HL-60 (cell line): ENCODE results near the gene NSFL1C.
A peak's percentile ranks its signal among the peaks of the same experiment; 100 is the strongest.

Experiments
- DNase-seq, 2 experiments: peaks; one replicate each; pipeline ENCODE4 v3.0.0-alpha.2; 2010 to 2020; ENCODE audit warnings: low read depth in 1 of 2, low spot score in 1 of 2
- H3K27ac ChIP-seq: fragments of 250-450 bp; sonication (Bioruptor Pico); replicated peaks from 2 replicates; pipeline ENCODE4 v1.5.1; 2020; ENCODE audit warnings: mild to moderate bottlenecking, moderate library complexity
- H3K27me3 ChIP-seq: fragments of 250-450 bp; sonication (Bioruptor Pico); 2 replicates; pipeline ENCODE4 v1.5.1; 2021; ENCODE audit warnings: mild to moderate bottlenecking, moderate library complexity; ENCODE audit not compliant: insufficient read depth, poor library complexity, severe bottlenecking
- H3K4me3 ChIP-seq: replicated peaks from 2 replicates; pipeline ENCODE4 v1.5.1; 2011; ENCODE audit warnings: mild to moderate bottlenecking, control low read depth, low read length; ENCODE audit not compliant: insufficient read depth
- GABPA ChIP-seq: IDR thresholded peaks from 2 replicates; pipeline ENCODE4 v1.6.1; 2012; ENCODE audit warnings: low read depth
- POLR2AphosphoS5 ChIP-seq: IDR thresholded peaks from 2 replicates; pipeline ENCODE4 v1.6.1; 2012; ENCODE audit warnings: low read depth
- SPI1 ChIP-seq: IDR thresholded peaks from 2 replicates; pipeline ENCODE4 v1.6.1; 2012; ENCODE audit warnings: low read depth, mild to moderate bottlenecking, borderline replicate concordance
- TF ChIP-seq, protein P1 (sequence below): IDR thresholded peaks from one replicate; pipeline ENCODE4 v1.5.1; 2011; ENCODE audit warnings: low read length, control low read depth, inconsistent platforms; ENCODE audit not compliant: insufficient read depth
- TF ChIP-seq, protein P2 (sequence below): IDR thresholded peaks from 2 replicates; pipeline ENCODE4 v1.6.1; 2012; ENCODE audit warnings: low read depth; ENCODE audit not compliant: insufficient replicate concordance

Gene NSFL1C

DNA sequence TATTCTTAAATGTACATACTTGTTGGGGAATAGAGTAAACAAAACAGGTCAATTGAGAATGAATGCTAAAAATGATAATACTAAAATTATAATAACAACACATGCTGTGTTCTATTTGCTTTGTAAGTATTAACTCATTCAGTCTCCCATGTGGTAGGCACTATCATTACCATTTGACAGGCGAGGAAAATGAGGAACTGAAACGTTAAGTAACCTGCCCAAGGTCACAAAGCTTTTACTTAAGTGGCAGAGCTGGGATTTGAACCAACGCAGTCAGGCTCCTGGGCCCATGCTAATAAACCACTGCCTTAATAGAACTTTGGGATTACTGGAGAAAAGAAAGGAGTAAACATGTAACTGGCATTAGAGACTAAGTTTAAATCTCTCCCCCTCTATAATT, 3.8 kb downstream of the NSFL1C start:
- TF ChIP-seq GABPA = no peak
- TF ChIP-seq SPI1 = peak; percentile 81
- DNase-seq = peak in 1 of 2 experiments; percentile 26
- Histone ChIP-seq H3K27me3 (no peaks in the 10 kb centered on the region), H3K27ac (no peak overlapping the region), H3K4me3 (no peak overlapping the region)

- no peak overlapping the region for H3K4me3 ChIP-seq
- H3K27ac ChIP-seq = no peak overlapping the region
- no peak for DNase-seq
- H3K27me3 ChIP-seq = no peaks in the 10 kb centered on the region
- TF ChIP-seq POLR2AphosphoS5 (no peak), SPI1 (no peak), GABPA (no peak)
- TF ChIP-seq, protein P1, sequence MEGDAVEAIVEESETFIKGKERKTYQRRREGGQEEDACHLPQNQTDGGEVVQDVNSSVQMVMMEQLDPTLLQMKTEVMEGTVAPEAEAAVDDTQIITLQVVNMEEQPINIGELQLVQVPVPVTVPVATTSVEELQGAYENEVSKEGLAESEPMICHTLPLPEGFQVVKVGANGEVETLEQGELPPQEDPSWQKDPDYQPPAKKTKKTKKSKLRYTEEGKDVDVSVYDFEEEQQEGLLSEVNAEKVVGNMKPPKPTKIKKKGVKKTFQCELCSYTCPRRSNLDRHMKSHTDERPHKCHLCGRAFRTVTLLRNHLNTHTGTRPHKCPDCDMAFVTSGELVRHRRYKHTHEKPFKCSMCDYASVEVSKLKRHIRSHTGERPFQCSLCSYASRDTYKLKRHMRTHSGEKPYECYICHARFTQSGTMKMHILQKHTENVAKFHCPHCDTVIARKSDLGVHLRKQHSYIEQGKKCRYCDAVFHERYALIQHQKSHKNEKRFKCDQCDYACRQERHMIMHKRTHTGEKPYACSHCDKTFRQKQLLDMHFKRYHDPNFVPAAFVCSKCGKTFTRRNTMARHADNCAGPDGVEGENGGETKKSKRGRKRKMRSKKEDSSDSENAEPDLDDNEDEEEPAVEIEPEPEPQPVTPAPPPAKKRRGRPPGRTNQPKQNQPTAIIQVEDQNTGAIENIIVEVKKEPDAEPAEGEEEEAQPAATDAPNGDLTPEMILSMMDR = no peak
- TF ChIP-seq, protein P2, sequence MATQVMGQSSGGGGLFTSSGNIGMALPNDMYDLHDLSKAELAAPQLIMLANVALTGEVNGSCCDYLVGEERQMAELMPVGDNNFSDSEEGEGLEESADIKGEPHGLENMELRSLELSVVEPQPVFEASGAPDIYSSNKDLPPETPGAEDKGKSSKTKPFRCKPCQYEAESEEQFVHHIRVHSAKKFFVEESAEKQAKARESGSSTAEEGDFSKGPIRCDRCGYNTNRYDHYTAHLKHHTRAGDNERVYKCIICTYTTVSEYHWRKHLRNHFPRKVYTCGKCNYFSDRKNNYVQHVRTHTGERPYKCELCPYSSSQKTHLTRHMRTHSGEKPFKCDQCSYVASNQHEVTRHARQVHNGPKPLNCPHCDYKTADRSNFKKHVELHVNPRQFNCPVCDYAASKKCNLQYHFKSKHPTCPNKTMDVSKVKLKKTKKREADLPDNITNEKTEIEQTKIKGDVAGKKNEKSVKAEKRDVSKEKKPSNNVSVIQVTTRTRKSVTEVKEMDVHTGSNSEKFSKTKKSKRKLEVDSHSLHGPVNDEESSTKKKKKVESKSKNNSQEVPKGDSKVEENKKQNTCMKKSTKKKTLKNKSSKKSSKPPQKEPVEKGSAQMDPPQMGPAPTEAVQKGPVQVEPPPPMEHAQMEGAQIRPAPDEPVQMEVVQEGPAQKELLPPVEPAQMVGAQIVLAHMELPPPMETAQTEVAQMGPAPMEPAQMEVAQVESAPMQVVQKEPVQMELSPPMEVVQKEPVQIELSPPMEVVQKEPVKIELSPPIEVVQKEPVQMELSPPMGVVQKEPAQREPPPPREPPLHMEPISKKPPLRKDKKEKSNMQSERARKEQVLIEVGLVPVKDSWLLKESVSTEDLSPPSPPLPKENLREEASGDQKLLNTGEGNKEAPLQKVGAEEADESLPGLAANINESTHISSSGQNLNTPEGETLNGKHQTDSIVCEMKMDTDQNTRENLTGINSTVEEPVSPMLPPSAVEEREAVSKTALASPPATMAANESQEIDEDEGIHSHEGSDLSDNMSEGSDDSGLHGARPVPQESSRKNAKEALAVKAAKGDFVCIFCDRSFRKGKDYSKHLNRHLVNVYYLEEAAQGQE = no peak
Measured at GRCh38 chr20:1462001-1462400, 4.6 kb downstream of the NSFL1C start.

DNA sequence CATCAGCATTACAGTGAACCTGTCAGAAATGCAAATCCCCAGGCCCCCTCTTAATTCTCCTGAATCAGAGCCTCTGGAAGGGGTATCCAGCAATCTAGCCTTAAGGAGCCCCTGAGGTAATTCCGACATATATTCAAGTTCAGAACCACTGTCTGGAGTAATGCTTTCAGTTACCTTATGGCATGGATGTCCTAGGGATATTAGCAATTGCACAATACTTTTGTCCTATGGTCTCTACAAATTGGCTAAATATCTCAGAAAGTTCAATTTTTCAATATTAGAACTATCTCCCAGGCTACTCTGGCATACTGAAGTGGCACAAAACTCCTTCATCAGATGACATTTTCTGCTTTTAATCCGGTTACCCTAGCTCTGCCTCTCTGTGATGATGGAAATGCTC, 6.4 kb downstream of the NSFL1C start:
- no peak overlapping the region for H3K27ac ChIP-seq
- no peak for DNase-seq
- no peak for TF ChIP-seq SPI1
- TF ChIP-seq POLR2AphosphoS5 = no peak
- no peak for TF ChIP-seq GABPA
- H3K27me3 ChIP-seq = no peaks in the 10 kb centered on the region
- H3K4me3 ChIP-seq = no peak overlapping the region

DNA sequence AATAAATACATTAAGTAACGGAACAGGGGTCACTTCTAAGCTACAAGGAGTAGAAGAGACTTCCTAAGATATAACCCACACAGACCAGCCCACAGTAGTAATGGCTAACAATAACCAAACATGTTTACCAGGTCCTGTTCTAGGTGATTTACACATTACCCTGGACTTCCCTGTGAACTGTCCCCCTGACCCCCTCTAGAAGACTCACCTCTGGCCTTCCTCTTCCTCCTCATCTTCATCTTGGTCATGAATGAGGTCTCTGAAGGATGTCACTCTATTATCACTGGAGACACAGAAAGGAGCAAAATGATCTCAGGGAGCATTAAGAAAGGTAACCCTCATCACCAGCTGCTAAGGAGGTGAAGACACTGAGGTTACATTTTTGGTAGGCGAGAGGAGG, 8.7 kb downstream of the NSFL1C start:
- H3K27me3 ChIP-seq = no peaks in the 10 kb centered on the region
- DNase-seq = no peak
- H3K27ac ChIP-seq = no peak overlapping the region
- no peak overlapping the region for H3K4me3 ChIP-seq
- TF ChIP-seq SPI1 = no peak
- no peak for TF ChIP-seq GABPA

DNA sequence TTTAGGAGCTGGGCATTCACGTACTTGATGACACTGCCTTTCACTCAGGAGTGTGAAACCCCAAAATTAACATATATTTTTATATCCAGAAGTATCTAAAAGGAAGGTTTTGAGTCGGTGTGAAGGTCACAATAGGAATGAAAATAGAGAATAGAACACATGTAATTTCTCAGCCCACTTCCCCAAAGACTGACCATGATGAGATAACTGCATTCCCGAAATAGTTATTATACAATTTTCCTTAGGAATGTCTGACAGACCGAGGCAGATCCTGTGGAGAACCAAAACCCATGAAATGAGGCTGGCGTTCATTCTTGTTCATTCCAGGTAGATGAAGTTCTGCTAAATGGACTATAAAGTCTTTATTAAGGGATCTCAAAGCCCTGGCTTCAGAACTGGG, 10.3 kb downstream of the NSFL1C start:
- Histone ChIP-seq H3K4me3 (no peak overlapping the region), H3K27me3 (no peaks in the 10 kb centered on the region), H3K27ac (no peak overlapping the region)
- TF ChIP-seq POLR2AphosphoS5 (no peak), SPI1 (no peak), GABPA (no peak)
- TF ChIP-seq, protein P1 = no peak
- TF ChIP-seq, protein P2 = no peak
- no peak for DNase-seq
